ENCODE measurements around the gene ARPP21.

GRCh38 chr3:35677797-35678196 lies 38.5 kb downstream of the ARPP21 start:
- TF ChIP-seq RARB (CRISPR knock-in tag; IDR thresholded peaks at IDR 0.05) (no peak), ZC3H10 (CRISPR knock-in tag; IDR thresholded peaks at IDR 0.05) (no peak), ZFP30 (CRISPR knock-in tag; IDR thresholded peaks at IDR 0.05) (no peak), TSHZ2 (CRISPR knock-in tag; IDR thresholded peaks at IDR 0.05) (no peak), ZNF70 (CRISPR knock-in tag; IDR thresholded peaks at IDR 0.05) (no peak), PATZ1 (CRISPR knock-in tag; IDR thresholded peaks at IDR 0.05; ENCODE audit: borderline replicate concordance) (no peak), CREB5 (CRISPR knock-in tag; IDR thresholded peaks at IDR 0.05; ENCODE audit: low read depth) (no peak), TOX (CRISPR knock-in tag; IDR thresholded peaks at IDR 0.05; ENCODE audit: borderline replicate concordance) (no peak), OSR1 (CRISPR knock-in tag; IDR thresholded peaks at IDR 0.05) (no peak), TCF4 (CRISPR knock-in tag; IDR thresholded peaks at IDR 0.05; ENCODE audit: borderline replicate concordance) (no peak), ARNTL (CRISPR knock-in tag; IDR thresholded peaks at IDR 0.05; ENCODE audit: borderline replicate concordance, low read depth) (no peak), ESRRG (CRISPR knock-in tag; IDR thresholded peaks at IDR 0.05) (no peak), ZFP3 (CRISPR knock-in tag; IDR thresholded peaks at IDR 0.05) (no peak), BACH2 (CRISPR knock-in tag; IDR thresholded peaks at IDR 0.05; ENCODE audit: borderline replicate concordance) (no peak)
